ENCODE results near the gene DLG2. TPM values are rescaled to one million over a fixed set of nuclear protein-coding genes. Genes with fewer than 3 reads are reported as not detected.

The DLG2 gene
- polyA plus RNA-seq, 1 experiment, result 0.68 TPM

DNA sequence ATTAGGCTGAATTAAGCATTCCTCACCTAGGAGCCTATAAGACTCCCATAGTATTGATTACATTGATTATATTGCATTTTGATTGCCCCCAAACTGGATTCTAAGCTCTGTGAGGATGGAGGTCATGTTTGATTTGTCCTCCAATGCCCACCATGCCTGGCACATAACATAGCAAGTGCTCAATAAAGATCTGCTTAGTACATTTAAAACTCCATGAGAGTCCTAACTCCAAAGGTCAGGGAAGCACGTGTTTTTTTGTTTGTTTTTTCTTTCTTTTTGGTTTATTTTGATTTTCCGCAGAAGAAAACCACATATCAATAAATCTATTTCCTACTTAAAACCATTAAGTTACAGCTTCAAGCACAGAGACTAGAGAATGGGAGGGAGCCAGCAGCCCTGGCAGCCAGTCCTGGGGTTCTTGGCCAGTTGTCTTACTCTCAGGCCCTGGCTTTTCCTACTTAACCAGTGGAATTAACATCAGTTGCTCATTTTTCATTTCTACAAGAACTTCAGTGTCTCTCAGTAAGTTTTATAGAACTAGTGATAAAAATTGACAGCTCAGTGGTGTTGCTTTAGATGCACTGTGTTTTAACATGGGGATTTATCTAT, 1911.1 kb downstream of the DLG2 start:
- no peak for DNase-seq (ENCODE audit: low read depth, low spot score)
- Histone ChIP-seq H3K27me3 (ENCODE audit: control insufficient read depth, insufficient read depth, low read length) (no peaks in the 10 kb centered on the region), H3K9me3 (ENCODE audit: control insufficient read depth, insufficient read depth, low read length) (no peaks in the 10 kb centered on the region), H3K27ac (ENCODE audit: low read depth, low read length) (no peak overlapping the region), H3K4me3 (ENCODE audit: low read depth, low read length) (no peak overlapping the region)
- TF ChIP-seq, protein P1, sequence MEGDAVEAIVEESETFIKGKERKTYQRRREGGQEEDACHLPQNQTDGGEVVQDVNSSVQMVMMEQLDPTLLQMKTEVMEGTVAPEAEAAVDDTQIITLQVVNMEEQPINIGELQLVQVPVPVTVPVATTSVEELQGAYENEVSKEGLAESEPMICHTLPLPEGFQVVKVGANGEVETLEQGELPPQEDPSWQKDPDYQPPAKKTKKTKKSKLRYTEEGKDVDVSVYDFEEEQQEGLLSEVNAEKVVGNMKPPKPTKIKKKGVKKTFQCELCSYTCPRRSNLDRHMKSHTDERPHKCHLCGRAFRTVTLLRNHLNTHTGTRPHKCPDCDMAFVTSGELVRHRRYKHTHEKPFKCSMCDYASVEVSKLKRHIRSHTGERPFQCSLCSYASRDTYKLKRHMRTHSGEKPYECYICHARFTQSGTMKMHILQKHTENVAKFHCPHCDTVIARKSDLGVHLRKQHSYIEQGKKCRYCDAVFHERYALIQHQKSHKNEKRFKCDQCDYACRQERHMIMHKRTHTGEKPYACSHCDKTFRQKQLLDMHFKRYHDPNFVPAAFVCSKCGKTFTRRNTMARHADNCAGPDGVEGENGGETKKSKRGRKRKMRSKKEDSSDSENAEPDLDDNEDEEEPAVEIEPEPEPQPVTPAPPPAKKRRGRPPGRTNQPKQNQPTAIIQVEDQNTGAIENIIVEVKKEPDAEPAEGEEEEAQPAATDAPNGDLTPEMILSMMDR (IDR thresholded peaks at IDR 0.05; ENCODE audit: low read depth, low read length), result no peak
- POLR2A ChIA-PET, result no interaction called here
- CTCF ChIA-PET, result interaction anchor here (1.1 to 1.6 kb wide), 3 partner anchors 8 to 422 kb away, joined by 3 to 5 read pairs (median 4); no protein-coding TSS in a partner anchor

- H3K27ac ChIP-seq (ENCODE audit: low read depth, low read length), result no peak overlapping the region
- H3K9me3 ChIP-seq (ENCODE audit: control insufficient read depth, insufficient read depth, low read length), result no peaks in the 10 kb centered on the region
- H3K4me3 ChIP-seq (ENCODE audit: low read depth, low read length), result no peak overlapping the region
- POLR2A ChIA-PET, result no interaction called here
- TF ChIP-seq, protein P1 (IDR thresholded peaks at IDR 0.05; ENCODE audit: low read depth, low read length), result no peak
- peaks cover 3% of the 10 kb centered on the region for H3K27me3 ChIP-seq (ENCODE audit: control insufficient read depth, insufficient read depth, low read length)
- DNase-seq (ENCODE audit: low read depth, low spot score), result no peak
- CTCF ChIA-PET, result interaction anchor here (1.0 kb wide), 1 partner anchor 10 kb away, joined by 5 read pairs; no protein-coding TSS in a partner anchor
Measured at GRCh38 chr11:83713708-83714107, 1913.4 kb downstream of the DLG2 start.

- POLR2A ChIA-PET, result no interaction called here
- TF ChIP-seq, protein P1 (IDR thresholded peaks at IDR 0.05; ENCODE audit: low read depth, low read length), result no peak
- no peaks in the 10 kb centered on the region for H3K9me3 ChIP-seq (ENCODE audit: control insufficient read depth, insufficient read depth, low read length)
- no peak overlapping the region for H3K27ac ChIP-seq (ENCODE audit: low read depth, low read length)
- CTCF ChIA-PET, result no interaction called here
- H3K4me3 ChIP-seq (ENCODE audit: low read depth, low read length), result no peak overlapping the region
- peaks cover 3% of the 10 kb centered on the region for H3K27me3 ChIP-seq (ENCODE audit: control insufficient read depth, insufficient read depth, low read length)
- DNase-seq (ENCODE audit: low read depth, low spot score), result no peak
Measured at GRCh38 chr11:83711106-83711527, 1916.0 kb downstream of the DLG2 start.

GRCh38 chr11:83709434-83709833, 1917.7 kb downstream of the DLG2 start:
- no peaks in the 10 kb centered on the region for H3K9me3 ChIP-seq (ENCODE audit: control insufficient read depth, insufficient read depth, low read length)
- peaks cover 3% of the 10 kb centered on the region for H3K27me3 ChIP-seq (ENCODE audit: control insufficient read depth, insufficient read depth, low read length)
- no peak for DNase-seq (ENCODE audit: low read depth, low spot score)
- H3K27ac ChIP-seq (ENCODE audit: low read depth, low read length), result no peak overlapping the region
- TF ChIP-seq, protein P1 (IDR thresholded peaks at IDR 0.05; ENCODE audit: low read depth, low read length), result no peak
- POLR2A ChIA-PET, result no interaction called here
- H3K4me3 ChIP-seq (ENCODE audit: low read depth, low read length), result no peak overlapping the region
- CTCF ChIA-PET, result no interaction called here

DNA sequence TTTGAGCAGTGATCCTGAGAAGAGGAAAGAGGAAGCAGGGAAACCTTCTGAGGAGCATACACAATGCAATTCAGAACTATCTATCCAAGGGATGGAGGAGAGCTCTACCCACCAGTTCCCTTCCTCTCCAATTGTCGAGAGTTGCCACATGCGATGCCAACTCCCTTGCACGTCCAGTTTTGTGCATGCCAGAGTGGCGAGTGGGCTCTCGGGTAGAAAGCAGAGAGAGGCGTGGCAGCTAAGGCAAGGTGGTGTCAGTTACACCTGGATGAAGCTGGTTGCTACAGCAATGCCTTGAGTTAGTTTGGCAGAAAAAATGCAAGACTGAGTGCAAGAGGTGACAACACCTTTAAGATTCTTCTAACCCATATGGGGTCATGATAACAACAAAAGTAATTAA, 1920.6 kb downstream of the DLG2 start:
- ChIA-PET CTCF (interaction anchor here (0.6 kb wide), 1 partner anchor 911 kb away, joined by 10 read pairs; no protein-coding TSS in a partner anchor), POLR2A (no interaction called here)

More for the DNA sequence above, 1920.6 kb downstream of the DLG2 start:
- Histone ChIP-seq H3K27ac (ENCODE audit: low read depth, low read length) (no peak overlapping the region), H3K9me3 (ENCODE audit: control insufficient read depth, insufficient read depth, low read length) (no peaks in the 10 kb centered on the region), H3K27me3 (ENCODE audit: control insufficient read depth, insufficient read depth, low read length) (peaks cover 3% of the 10 kb centered on the region), H3K4me3 (ENCODE audit: low read depth, low read length) (no peak overlapping the region)
- TF ChIP-seq, protein P1 (IDR thresholded peaks at IDR 0.05; ENCODE audit: low read depth, low read length), result no peak
- no peak for DNase-seq (ENCODE audit: low read depth, low spot score)
